ENCODE results near the gene MYBBP1A. TPM values are rescaled to one million over a fixed set of nuclear protein-coding genes. Genes with fewer than 3 reads are reported as not detected.

The MYBBP1A gene
- polyA plus RNA-seq, 3 donors, result 4.2 to 22.3 (median 5.3) TPM

- H3K79me2 ChIP-seq (ENCODE audit: insufficient read depth, low read length), result no peaks in the 10 kb centered on the region
- DNase-seq, result no peak
- peak overlapping the region in 1 of 2 donors; percentile 47 for H3K4me3 Mint-ChIP-seq
- no peak overlapping the region for H2AFZ ChIP-seq (ENCODE audit: insufficient read depth, low read depth, low read length, poor library complexity, severe bottlenecking)
- whole genome bisulfite sequencing (ENCODE audit: insufficient coverage), result 88% methylated on average over 10 of the region's 17 CpGs
- H3K27me3 Mint-ChIP-seq (ENCODE audit: low read depth in 3 of 3), result peaks cover 8 to 16% (median 13%) of the 10 kb centered on the region in 3 donors
- peaks cover 22% of the 10 kb centered on the region in 2 donors for H3K4me1 ChIP-seq (ENCODE audit: control insufficient read depth in 1 of 2, insufficient read depth in 2 of 2, low read length in 2 of 2)
- no peak overlapping the region for H3K27ac Mint-ChIP-seq
- no peak for TF ChIP-seq CTCF (IDR thresholded peaks at IDR 0.05)
- H4K20me1 ChIP-seq (ENCODE audit: insufficient read depth, low read length), result no peaks in the 10 kb centered on the region
- no peak overlapping the region for H3K4me3 ChIP-seq (replicated peaks in 1 of 3; ENCODE audit: low read depth in 2 of 3, low read length in 3 of 3)
- H3K9ac ChIP-seq (ENCODE audit: insufficient read depth, low read length, poor library complexity, severe bottlenecking), result no peak overlapping the region
- H3K9me3 Mint-ChIP-seq, result no peaks in the 10 kb centered on the region
- H3K4me1 Mint-ChIP-seq, result peaks cover 26% of the 10 kb centered on the region
- H3K36me3 ChIP-seq (replicated peaks in 1 of 2; ENCODE audit: control insufficient read depth in 1 of 2, insufficient read depth in 2 of 2, low read length in 2 of 2), result no peaks in the 10 kb centered on the region
- H3K4me2 ChIP-seq (replicated peaks; ENCODE audit: extremely low read depth, low read length, poor library complexity, severe bottlenecking), result no peak overlapping the region
- intact Hi-C loops (cut with micrococcal nuclease), result no loop called here
- H3K9me3 ChIP-seq (replicated peaks in 1 of 2; ENCODE audit: control insufficient read depth in 1 of 2, insufficient read depth in 1 of 2, low read length in 2 of 2), result no peaks in the 10 kb centered on the region
- H3K36me3 Mint-ChIP-seq, result no peaks in the 10 kb centered on the region
- no peak overlapping the region for H3K27ac ChIP-seq (ENCODE audit: low read depth in 1 of 2, low read length in 2 of 2)
- no peaks in the 10 kb centered on the region for H3K27me3 ChIP-seq (ENCODE audit: control insufficient read depth in 2 of 2, insufficient read depth in 2 of 2, low read length in 2 of 2)
These were observed 23.0 kb downstream of the MYBBP1A start for GRCh38 chr17:4531988-4532736.

GRCh38 chr17:4530799-4531730, 24.1 kb downstream of the MYBBP1A start:
- Mint-ChIP-seq H3K9me3 (no peaks in the 10 kb centered on the region), H3K27me3 (ENCODE audit: low read depth in 3 of 3) (peaks cover 7 to 16% (median 13%) of the 10 kb centered on the region in 3 donors), H3K27ac (no peak overlapping the region), H3K4me1 (peaks cover 15% of the 10 kb centered on the region), H3K36me3 (no peaks in the 10 kb centered on the region), H3K4me3 (no peak overlapping the region)
- Histone ChIP-seq H3K27me3 (ENCODE audit: control insufficient read depth in 2 of 2, insufficient read depth in 2 of 2, low read length in 2 of 2) (no peaks in the 10 kb centered on the region), H4K20me1 (ENCODE audit: insufficient read depth, low read length) (no peaks in the 10 kb centered on the region), H3K4me1 (ENCODE audit: control insufficient read depth in 1 of 2, insufficient read depth in 2 of 2, low read length in 2 of 2) (peaks cover 11% of the 10 kb centered on the region in 2 donors), H3K4me3 (replicated peaks in 1 of 3; ENCODE audit: low read depth in 2 of 3, low read length in 3 of 3) (no peak overlapping the region), H3K79me2 (ENCODE audit: insufficient read depth, low read length) (no peaks in the 10 kb centered on the region), H3K4me2 (replicated peaks; ENCODE audit: extremely low read depth, low read length, poor library complexity, severe bottlenecking) (no peak overlapping the region), H3K27ac (ENCODE audit: low read depth in 1 of 2, low read length in 2 of 2) (no peak overlapping the region), H2AFZ (ENCODE audit: insufficient read depth, low read depth, low read length, poor library complexity, severe bottlenecking) (no peak overlapping the region), H3K9me3 (replicated peaks in 1 of 2; ENCODE audit: control insufficient read depth in 1 of 2, insufficient read depth in 1 of 2, low read length in 2 of 2) (no peaks in the 10 kb centered on the region), H3K9ac (ENCODE audit: insufficient read depth, low read length, poor library complexity, severe bottlenecking) (peak overlapping the region; percentile 15), H3K36me3 (replicated peaks in 1 of 2; ENCODE audit: control insufficient read depth in 1 of 2, insufficient read depth in 2 of 2, low read length in 2 of 2) (no peaks in the 10 kb centered on the region)
- DNase-seq, result no peak
- intact Hi-C loops (cut with micrococcal nuclease), result no loop called here
- 59% methylated on average over 28 of the region's 30 CpGs for WGBS (ENCODE audit: insufficient coverage)
- TF ChIP-seq CTCF (IDR thresholded peaks at IDR 0.05), result no peak
